Measurements from ENCODE around the gene BCAS2.

DNA sequence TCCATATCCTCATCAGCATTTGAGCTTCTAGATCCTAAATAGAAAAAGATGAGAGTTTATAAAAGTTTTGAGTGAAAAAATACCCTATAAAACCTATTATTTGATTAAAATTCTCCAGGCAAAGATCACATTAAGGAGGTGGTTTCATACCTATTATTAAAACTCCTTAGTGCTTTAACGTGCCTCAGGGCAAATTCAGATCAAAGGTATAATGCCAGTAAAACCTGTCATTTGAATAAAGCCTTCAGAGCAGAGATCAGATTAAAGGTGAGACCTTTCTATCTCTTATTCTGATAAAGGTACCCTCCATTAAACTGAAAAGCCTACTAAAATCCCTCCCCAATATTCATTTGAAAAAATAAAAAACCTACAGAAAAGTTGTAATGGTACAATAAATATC, 36.1 kb downstream of the BCAS2 start:
- TF ChIP-seq ZFX (IDR thresholded peaks at IDR 0.05): no peak
- TF ChIP-seq, protein P1, sequence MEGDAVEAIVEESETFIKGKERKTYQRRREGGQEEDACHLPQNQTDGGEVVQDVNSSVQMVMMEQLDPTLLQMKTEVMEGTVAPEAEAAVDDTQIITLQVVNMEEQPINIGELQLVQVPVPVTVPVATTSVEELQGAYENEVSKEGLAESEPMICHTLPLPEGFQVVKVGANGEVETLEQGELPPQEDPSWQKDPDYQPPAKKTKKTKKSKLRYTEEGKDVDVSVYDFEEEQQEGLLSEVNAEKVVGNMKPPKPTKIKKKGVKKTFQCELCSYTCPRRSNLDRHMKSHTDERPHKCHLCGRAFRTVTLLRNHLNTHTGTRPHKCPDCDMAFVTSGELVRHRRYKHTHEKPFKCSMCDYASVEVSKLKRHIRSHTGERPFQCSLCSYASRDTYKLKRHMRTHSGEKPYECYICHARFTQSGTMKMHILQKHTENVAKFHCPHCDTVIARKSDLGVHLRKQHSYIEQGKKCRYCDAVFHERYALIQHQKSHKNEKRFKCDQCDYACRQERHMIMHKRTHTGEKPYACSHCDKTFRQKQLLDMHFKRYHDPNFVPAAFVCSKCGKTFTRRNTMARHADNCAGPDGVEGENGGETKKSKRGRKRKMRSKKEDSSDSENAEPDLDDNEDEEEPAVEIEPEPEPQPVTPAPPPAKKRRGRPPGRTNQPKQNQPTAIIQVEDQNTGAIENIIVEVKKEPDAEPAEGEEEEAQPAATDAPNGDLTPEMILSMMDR (conservative IDR thresholded peaks at IDR 0.05): no peak

Data from C4-2B (cell line).